Measurements from ENCODE around the gene TAB2.

Gene TAB2

GRCh38 chr6:149317644-149318571, at the start of gene TAB2:
Gene TAB2 (plus strand): TSS chr6:149317712. CDS start chr6:149369998, 52,286 bp downstream.
- no peak for DNase-seq

- no peak for DNase-seq
These were observed 49.4 kb upstream of the TAB2 start for GRCh38 chr6:149268146-149268545.

- no peak for DNase-seq
These were observed 48.7 kb upstream of the TAB2 start for GRCh38 chr6:149268768-149269167.

GRCh38 chr6:149270616-149271015, 46.9 kb upstream of the TAB2 start:
- DNase-seq = no peak

GRCh38 chr6:149271348-149272340, 45.9 kb upstream of the TAB2 start:
- no peak for DNase-seq

- no peak for DNase-seq
These were observed 44.2 kb upstream of the TAB2 start for GRCh38 chr6:149273318-149273717.

GRCh38 chr6:149275621-149276020, 41.9 kb upstream of the TAB2 start:
- DNase-seq = no peak

- no peak for DNase-seq
These were observed 39.9 kb upstream of the TAB2 start for GRCh38 chr6:149277621-149278020.

GRCh38 chr6:149278997-149279396, 38.5 kb upstream of the TAB2 start:
- no peak for DNase-seq

- no peak for DNase-seq
These were observed 32.6 kb upstream of the TAB2 start for GRCh38 chr6:149284904-149285303.

- no peak for DNase-seq
These were observed 31.9 kb upstream of the TAB2 start for GRCh38 chr6:149285626-149286025.

GRCh38 chr6:149286905-149287304, 30.6 kb upstream of the TAB2 start:
- DNase-seq = no peak

GRCh38 chr6:149289192-149289781, 28.2 kb upstream of the TAB2 start:
- DNase-seq = no peak

- no peak for DNase-seq
These were observed 27.5 kb upstream of the TAB2 start for GRCh38 chr6:149289966-149290365.

GRCh38 chr6:149293244-149293643, 24.3 kb upstream of the TAB2 start:
- DNase-seq = no peak

- DNase-seq = no peak
These were observed 16.9 kb upstream of the TAB2 start for GRCh38 chr6:149300563-149300962.

GRCh38 chr6:149302723-149303122, 14.8 kb upstream of the TAB2 start:
- DNase-seq = no peak

- DNase-seq = no peak
These were observed 14.0 kb upstream of the TAB2 start for GRCh38 chr6:149303468-149303867.

- no peak for DNase-seq
These were observed 12.1 kb upstream of the TAB2 start for GRCh38 chr6:149305372-149305771.

- no peak for DNase-seq
These were observed 10.5 kb upstream of the TAB2 start for GRCh38 chr6:149306967-149307366.

- no peak for DNase-seq
These were observed 6.2 kb upstream of the TAB2 start for GRCh38 chr6:149311293-149311692.

- no peak for DNase-seq
These were observed 5.7 kb upstream of the TAB2 start for GRCh38 chr6:149311766-149312165.

GRCh38 chr6:149313070-149313469, 4.4 kb upstream of the TAB2 start:
- no peak for DNase-seq

Measured in NCI-H510A (cell line).